ENCODE data around the gene DNMT1. TPM values are rescaled to one million over a fixed set of nuclear protein-coding genes. Genes with fewer than 3 reads are reported as not detected.
A peak's percentile ranks its signal among the peaks of the same experiment; 100 is the strongest.

The DNMT1 gene
- total and polyA plus RNA-seq, 2 experiments from 2014 or later, result 78.2 to 106 TPM

DNA sequence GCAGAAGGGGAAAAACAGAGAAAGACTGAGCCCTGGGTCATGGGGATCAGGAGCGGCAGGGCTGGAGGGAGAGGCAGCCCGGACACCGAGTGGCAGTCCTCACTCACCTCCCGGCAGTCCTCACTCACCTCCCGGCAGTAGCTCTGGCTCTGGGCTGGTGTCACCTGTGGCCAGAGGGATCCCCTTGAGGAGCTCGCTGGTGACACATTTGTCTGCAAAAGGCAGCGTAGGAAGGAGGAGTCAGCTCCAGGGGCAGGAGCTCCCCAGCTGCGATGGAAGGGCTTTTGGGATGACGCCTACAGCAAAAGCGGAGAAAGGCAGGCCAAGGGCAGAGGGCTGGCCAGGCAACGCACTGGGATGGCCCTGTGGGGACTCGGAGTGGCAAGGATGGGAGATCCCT, 75.8 kb downstream of the DNMT1 start:
- H3K4me1 ChIP-seq (ENCODE audit: low read depth), result peaks cover 6% of the 10 kb centered on the region
- H3K36me3 ChIP-seq, result peaks cover 31% of the 10 kb centered on the region
- no peak for DNase-seq (ENCODE audit: low read depth in 1 of 2, low spot score in 1 of 2)
- H3K9me3 ChIP-seq (ENCODE audit: low read depth), result no peaks in the 10 kb centered on the region
- TF ChIP-seq, protein P1, sequence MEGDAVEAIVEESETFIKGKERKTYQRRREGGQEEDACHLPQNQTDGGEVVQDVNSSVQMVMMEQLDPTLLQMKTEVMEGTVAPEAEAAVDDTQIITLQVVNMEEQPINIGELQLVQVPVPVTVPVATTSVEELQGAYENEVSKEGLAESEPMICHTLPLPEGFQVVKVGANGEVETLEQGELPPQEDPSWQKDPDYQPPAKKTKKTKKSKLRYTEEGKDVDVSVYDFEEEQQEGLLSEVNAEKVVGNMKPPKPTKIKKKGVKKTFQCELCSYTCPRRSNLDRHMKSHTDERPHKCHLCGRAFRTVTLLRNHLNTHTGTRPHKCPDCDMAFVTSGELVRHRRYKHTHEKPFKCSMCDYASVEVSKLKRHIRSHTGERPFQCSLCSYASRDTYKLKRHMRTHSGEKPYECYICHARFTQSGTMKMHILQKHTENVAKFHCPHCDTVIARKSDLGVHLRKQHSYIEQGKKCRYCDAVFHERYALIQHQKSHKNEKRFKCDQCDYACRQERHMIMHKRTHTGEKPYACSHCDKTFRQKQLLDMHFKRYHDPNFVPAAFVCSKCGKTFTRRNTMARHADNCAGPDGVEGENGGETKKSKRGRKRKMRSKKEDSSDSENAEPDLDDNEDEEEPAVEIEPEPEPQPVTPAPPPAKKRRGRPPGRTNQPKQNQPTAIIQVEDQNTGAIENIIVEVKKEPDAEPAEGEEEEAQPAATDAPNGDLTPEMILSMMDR (IDR thresholded peaks at IDR 0.05; ENCODE audit: low read depth, low read length), result no peak
- peak overlapping the region; percentile 82 for H3K27ac ChIP-seq
- peak overlapping the region; percentile 77 for H3K4me3 ChIP-seq
- no peaks in the 10 kb centered on the region for H3K27me3 ChIP-seq

DNA sequence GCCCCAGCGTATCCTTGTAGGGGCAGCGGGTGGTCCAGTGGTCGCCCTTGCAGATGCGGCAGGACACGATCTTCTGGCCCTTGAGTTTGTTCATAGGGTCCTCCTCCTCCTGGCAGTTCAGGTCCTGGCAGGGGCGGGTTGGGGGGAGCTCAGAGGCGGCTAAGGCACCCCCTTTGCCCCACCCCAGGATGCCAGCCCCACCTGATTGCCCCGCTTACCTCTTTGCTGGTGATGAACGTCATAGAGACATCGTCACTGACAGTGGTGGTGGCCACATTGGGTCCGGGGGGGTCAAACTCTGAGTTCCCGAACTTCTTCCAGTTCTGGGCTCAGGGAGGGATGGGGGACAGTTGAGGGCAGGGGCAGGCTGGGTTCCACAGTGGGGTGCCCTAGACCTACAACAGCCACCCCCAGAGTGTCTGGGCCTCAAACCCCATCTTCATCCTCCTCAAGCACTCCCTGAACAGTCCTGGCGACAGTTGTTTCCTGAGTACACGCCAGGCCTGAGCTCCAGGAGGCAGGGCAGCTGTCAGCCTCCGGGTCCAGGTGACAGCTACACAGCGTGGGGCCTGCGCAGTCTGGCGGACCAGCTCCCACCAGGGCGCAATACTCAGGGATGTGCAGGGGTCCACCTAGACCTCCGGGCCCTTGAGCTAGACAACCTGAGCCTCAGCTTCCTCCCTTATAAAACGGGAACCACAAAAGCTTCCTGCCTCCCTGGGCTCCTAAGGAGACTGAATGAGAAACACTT, 77.7 kb downstream of the DNMT1 start:
- DNase-seq (ENCODE audit: low read depth in 1 of 2, low spot score in 1 of 2), result no peak
- Histone ChIP-seq H3K4me1 (ENCODE audit: low read depth) (peaks cover 6% of the 10 kb centered on the region), H3K27me3 (no peaks in the 10 kb centered on the region), H3K27ac (no peak overlapping the region), H3K4me3 (no peak overlapping the region), H3K36me3 (peaks cover 31% of the 10 kb centered on the region), H3K9me3 (ENCODE audit: low read depth) (no peaks in the 10 kb centered on the region)
- TF ChIP-seq, protein P1 (IDR thresholded peaks at IDR 0.05; ENCODE audit: low read depth, low read length), result no peak

DNA sequence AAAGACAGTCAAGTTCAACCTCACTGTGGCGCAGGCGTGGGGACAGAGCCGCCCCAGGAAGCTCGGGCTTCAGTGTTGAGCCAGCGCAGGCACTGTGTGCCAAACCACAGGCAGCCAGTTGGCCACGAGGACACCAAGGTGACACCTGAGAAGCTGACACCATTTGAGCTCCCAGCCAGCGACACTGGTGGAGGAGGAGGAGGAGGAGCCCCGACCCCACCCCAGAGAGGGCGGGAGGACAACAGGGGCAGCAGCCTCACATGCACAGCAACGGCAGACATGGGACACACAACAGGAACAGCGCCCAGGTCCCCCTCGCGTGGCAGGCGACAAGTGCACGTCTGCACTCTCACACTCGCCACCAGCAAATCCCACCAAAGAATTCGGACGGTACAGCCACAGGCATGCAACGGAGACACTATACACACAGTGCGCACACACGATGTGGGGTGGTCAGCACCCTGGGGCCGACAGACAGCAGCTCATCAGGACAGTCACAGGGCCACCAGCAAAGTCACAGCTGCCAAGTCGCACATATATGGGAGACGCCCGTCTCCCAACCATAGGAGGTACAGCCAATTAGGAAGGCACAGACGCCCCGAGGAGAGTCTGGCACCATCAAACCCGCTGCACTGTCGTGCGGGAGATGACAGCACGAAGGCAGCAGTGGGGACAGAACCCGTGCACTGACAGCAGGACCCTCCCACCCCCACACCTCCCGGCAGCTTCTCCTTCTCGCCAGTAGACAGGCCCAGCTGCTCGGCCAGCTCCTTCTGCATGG, 78.5 kb downstream of the DNMT1 start:
- Histone ChIP-seq H3K4me3 (no peak overlapping the region), H3K36me3 (peaks cover 34% of the 10 kb centered on the region), H3K27ac (no peak overlapping the region), H3K27me3 (no peaks in the 10 kb centered on the region), H3K9me3 (ENCODE audit: low read depth) (no peaks in the 10 kb centered on the region), H3K4me1 (ENCODE audit: low read depth) (peaks cover 6% of the 10 kb centered on the region)
- TF ChIP-seq, protein P1 (IDR thresholded peaks at IDR 0.05; ENCODE audit: low read depth, low read length), result no peak
- DNase-seq (ENCODE audit: low read depth in 1 of 2, low spot score in 1 of 2), result no peak

DNA sequence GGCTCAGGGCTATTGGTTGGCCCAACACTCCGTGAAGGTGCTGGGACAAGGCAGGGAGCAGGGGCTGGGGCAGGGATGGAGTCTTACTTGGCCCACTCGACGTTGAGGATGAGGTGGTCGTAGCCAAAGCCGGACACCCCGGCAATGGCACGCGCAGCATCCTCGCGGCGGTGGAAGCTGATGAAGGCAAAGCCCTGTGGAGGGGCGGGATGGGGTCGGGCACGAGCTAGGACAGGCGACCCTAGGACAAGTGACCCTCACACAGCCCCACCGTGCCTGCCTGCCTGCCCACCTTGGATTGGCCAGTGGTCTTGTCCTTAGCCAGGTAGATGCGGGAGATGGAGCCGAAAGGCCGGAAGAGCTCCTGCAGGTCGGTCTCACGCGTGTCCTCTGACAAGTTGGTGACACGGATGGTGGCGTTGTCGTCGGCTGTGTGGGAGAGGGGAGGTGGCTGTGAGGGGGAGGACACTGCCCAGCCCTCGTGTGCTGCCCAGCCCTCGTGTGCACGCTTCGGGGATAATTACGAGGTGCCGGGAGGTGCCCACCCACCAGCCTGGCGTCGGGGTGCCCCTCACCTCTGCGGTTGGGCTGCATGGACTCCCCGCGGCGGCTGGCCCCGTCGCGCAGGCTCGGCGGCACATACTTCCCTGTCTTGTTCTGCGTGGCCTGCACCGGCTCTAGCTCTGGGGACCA, 79.2 kb downstream of the DNMT1 start:
- H3K4me1 ChIP-seq (ENCODE audit: low read depth), result peaks cover 6% of the 10 kb centered on the region
- H3K4me3 ChIP-seq, result no peak overlapping the region

More for the DNA sequence above, 79.2 kb downstream of the DNMT1 start:
- no peaks in the 10 kb centered on the region for H3K9me3 ChIP-seq (ENCODE audit: low read depth)
- no peaks in the 10 kb centered on the region for H3K27me3 ChIP-seq
- peak overlapping the region; percentile 23 for H3K27ac ChIP-seq
- H3K36me3 ChIP-seq, result peaks cover 41% of the 10 kb centered on the region
- TF ChIP-seq, protein P1 (IDR thresholded peaks at IDR 0.05; ENCODE audit: low read depth, low read length), result no peak
- no peak for DNase-seq (ENCODE audit: low read depth in 1 of 2, low spot score in 1 of 2)

Measured in cardiac muscle cell (in vitro differentiated cells and primary cell).